Activated CD4-positive, alpha-beta T cell treated with anti-CD3 and anti-CD28 coated beads, Interleukin-2, Interleukin-4, amounts not matched to agents 100 ng/mL and 50 ng/mL, durations not matched to agents 16 hours and 8 hours (primary cell): ENCODE results near the gene GPR171.
A peak's percentile ranks its signal among the peaks of the same experiment; 100 is the strongest.
"Not testable (repeated sequence)": the region's sequence is repeated elsewhere in the genome, so short reads cannot be mapped to it uniquely, and the experiment has no call there.

Experiments used
- DNase-seq: peaks from one replicate; pipeline ENCODE4 v3.0.0-alpha.2; 2020; ENCODE audit warnings: low spot score

The GPR171 gene

GRCh38 chr3:151203051-151203420, at the start of gene GPR171:
TSS of gene GPR171 (minus strand) at chr3:151203216. CDS start at chr3:151199386, 3,830 bp downstream.
- DNase-seq, result peak; percentile 91

- DNase-seq, result no peak
Observed at GRCh38 chr3:151248772-151249337, 45.8 kb upstream of the GPR171 start.

GRCh38 chr3:151242006-151242405, 39.0 kb upstream of the GPR171 start:
- DNase-seq, result not testable (repeated sequence)

- DNase-seq, result no peak
Observed at GRCh38 chr3:151236736-151237135, 33.7 kb upstream of the GPR171 start.

- no peak for DNase-seq
Observed at GRCh38 chr3:151236316-151236715, 33.3 kb upstream of the GPR171 start.

GRCh38 chr3:151234825-151235224, 31.8 kb upstream of the GPR171 start:
- no peak for DNase-seq

- DNase-seq, result no peak
Observed at GRCh38 chr3:151232991-151233390, 30.0 kb upstream of the GPR171 start.

- DNase-seq, result not testable (repeated sequence)
Observed at GRCh38 chr3:151232403-151232802, 29.4 kb upstream of the GPR171 start.

- no peak for DNase-seq
Observed at GRCh38 chr3:151230646-151231045, 27.6 kb upstream of the GPR171 start.

- no peak for DNase-seq
Observed at GRCh38 chr3:151228666-151229040, 25.6 kb upstream of the GPR171 start.

GRCh38 chr3:151227807-151228665, 25.0 kb upstream of the GPR171 start:
- DNase-seq, result peak; percentile 89

- DNase-seq, result no peak
Observed at GRCh38 chr3:151227266-151227806, 24.3 kb upstream of the GPR171 start.

GRCh38 chr3:151226825-151227224, 23.8 kb upstream of the GPR171 start:
- DNase-seq, result no peak

GRCh38 chr3:151226088-151226563, 23.1 kb upstream of the GPR171 start:
- no peak for DNase-seq

GRCh38 chr3:151225040-151225975, 22.3 kb upstream of the GPR171 start:
- DNase-seq, result no peak

GRCh38 chr3:151224268-151224866, 21.4 kb upstream of the GPR171 start:
- no peak for DNase-seq

GRCh38 chr3:151219056-151219455, 16.0 kb upstream of the GPR171 start:
- no peak for DNase-seq

GRCh38 chr3:151218136-151218535, 15.1 kb upstream of the GPR171 start:
- no peak for DNase-seq

- no peak for DNase-seq
Observed at GRCh38 chr3:151216641-151217607, 13.9 kb upstream of the GPR171 start.

- no peak for DNase-seq
Observed at GRCh38 chr3:151214459-151214858, 11.4 kb upstream of the GPR171 start.
